SK-N-SH treated with all-trans-retinoic acid at 6 μM for 48 hours (cell line): ENCODE results near the gene RERE.

Experiments used
- ATAC-seq: fragments of 200-7000 bp; cut with Tn5 transposase; 3 replicates; pipeline ENCODE4 v1.9.1; 2020; ENCODE audit warnings: mild to moderate bottlenecking, moderate library complexity
- BACH2 ChIP-seq: fragments of 250-450 bp; sonication (Bioruptor Pico); IDR thresholded peaks from 2 replicates; pipeline ENCODE4 v1.9.0; 2021; ENCODE audit warnings: mild to moderate bottlenecking, borderline replicate concordance
- CSDC2 ChIP-seq: fragments of 250-450 bp; sonication (Bioruptor Pico); IDR thresholded peaks from 2 replicates; pipeline ENCODE4 v1.5.0; 2020; ENCODE audit warnings: mild to moderate bottlenecking, moderate library complexity
- CSRNP3 ChIP-seq: fragments of 250-450 bp; sonication (Bioruptor Pico); IDR thresholded peaks from 2 replicates; pipeline ENCODE4 v1.5.1; 2021; ENCODE audit warnings: mild to moderate bottlenecking, moderate library complexity
- ESRRG ChIP-seq: fragments of 250-450 bp; sonication (Bioruptor Pico); IDR thresholded peaks from 2 replicates; pipeline ENCODE4 v1.6.1; 2021; ENCODE audit warnings: mild to moderate bottlenecking
- GLIS3 ChIP-seq: fragments of 250-450 bp; sonication (Bioruptor Pico); IDR thresholded peaks from 2 replicates; pipeline ENCODE4 v1.5.0; 2020; ENCODE audit warnings: mild to moderate bottlenecking, moderate library complexity
- ISL1 ChIP-seq: fragments of 250-450 bp; sonication (Bioruptor Pico); IDR thresholded peaks from 2 replicates; pipeline ENCODE4 v2.1.2; 2022; ENCODE audit warnings: mild to moderate bottlenecking, moderate library complexity
- OSR1 ChIP-seq: fragments of 250-450 bp; sonication (Bioruptor Pico); IDR thresholded peaks from 2 replicates; pipeline ENCODE4 v1.8.0; 2022; ENCODE audit warnings: moderate library complexity, mild to moderate bottlenecking, inconsistent platforms
- PATZ1 ChIP-seq: fragments of 250-450 bp; sonication (Bioruptor Pico); IDR thresholded peaks from 2 replicates; pipeline ENCODE4 v1.8.0; 2020; ENCODE audit warnings: mild to moderate bottlenecking, moderate library complexity, borderline replicate concordance
- RARB ChIP-seq: fragments of 250-450 bp; sonication (Bioruptor Pico); IDR thresholded peaks from 2 replicates; pipeline ENCODE4 v1.8.0; 2021; ENCODE audit warnings: mild to moderate bottlenecking, moderate library complexity
- SNAI2 ChIP-seq: fragments of 250-450 bp; sonication (Bioruptor Pico); IDR thresholded peaks from 2 replicates; pipeline ENCODE4 v1.5.0; 2020; ENCODE audit warnings: mild to moderate bottlenecking, moderate library complexity
- TCF4 ChIP-seq: fragments of 250-450 bp; sonication (Bioruptor Pico); IDR thresholded peaks from 2 replicates; pipeline ENCODE4 v1.8.0; 2021; ENCODE audit warnings: mild to moderate bottlenecking, moderate library complexity, borderline replicate concordance
- TOX ChIP-seq: fragments of 250-450 bp; sonication (Bioruptor Pico); IDR thresholded peaks from 2 replicates; pipeline ENCODE4 v1.8.0; 2021; ENCODE audit warnings: mild to moderate bottlenecking, moderate library complexity, borderline replicate concordance
- ZC3H10 ChIP-seq: fragments of 250-450 bp; sonication (Bioruptor Pico); IDR thresholded peaks from 2 replicates; pipeline ENCODE4 v1.5.1; 2021; ENCODE audit warnings: mild to moderate bottlenecking, moderate library complexity
- ZFP3 ChIP-seq: fragments of 250-450 bp; sonication (Bioruptor Pico); IDR thresholded peaks from 2 replicates; pipeline ENCODE4 v1.5.0; 2020; ENCODE audit warnings: mild to moderate bottlenecking, moderate library complexity
- ZFP30 ChIP-seq: fragments of 450-650 bp; formaldehyde crosslinking; IDR thresholded peaks from 2 replicates; pipeline ENCODE4 v1.5.0; 2022; ENCODE audit warnings: mild to moderate bottlenecking, moderate library complexity
- ZNF565 ChIP-seq: fragments of 450-650 bp; formaldehyde crosslinking; conservative IDR thresholded peaks from 2 replicates; pipeline ENCODE4 v1.5.0; 2020; ENCODE audit warnings: low read depth, mild to moderate bottlenecking, moderate library complexity
- ZNF70 ChIP-seq: fragments of 450-650 bp; formaldehyde crosslinking; IDR thresholded peaks from 2 replicates; pipeline ENCODE4 v1.5.0; 2020; ENCODE audit warnings: mild to moderate bottlenecking, moderate library complexity
- ZNF8 ChIP-seq: fragments of 450-650 bp; formaldehyde crosslinking; IDR thresholded peaks from 2 replicates; pipeline ENCODE4 v1.5.0; 2020; ENCODE audit warnings: mild to moderate bottlenecking, moderate library complexity
- TF ChIP-seq, protein P1 (sequence below): fragments of 250-450 bp; sonication (Bioruptor Pico); IDR thresholded peaks from 2 replicates; pipeline ENCODE4 v1.8.0; 2021; ENCODE audit warnings: low read depth, mild to moderate bottlenecking, moderate library complexity, borderline replicate concordance
- TF ChIP-seq, protein P2 (sequence below): fragments of 250-450 bp; sonication (Bioruptor Pico); IDR thresholded peaks from 2 replicates; pipeline ENCODE4 v1.5.1; 2020; ENCODE audit warnings: low read depth, mild to moderate bottlenecking, moderate library complexity

The RERE gene

GRCh38 chr1:8457760-8458381 is 359.6 kb downstream of the RERE start:
- ATAC-seq = no peak
- no peak for TF ChIP-seq ISL1 (CRISPR knock-in tag)
- no peak for TF ChIP-seq CSDC2 (CRISPR knock-in tag)
- no peak for TF ChIP-seq ZNF8 (CRISPR knock-in tag)
- no peak for TF ChIP-seq ESRRG (CRISPR knock-in tag)
- TF ChIP-seq ZC3H10 (CRISPR knock-in tag) = no peak
- TF ChIP-seq, protein P1, sequence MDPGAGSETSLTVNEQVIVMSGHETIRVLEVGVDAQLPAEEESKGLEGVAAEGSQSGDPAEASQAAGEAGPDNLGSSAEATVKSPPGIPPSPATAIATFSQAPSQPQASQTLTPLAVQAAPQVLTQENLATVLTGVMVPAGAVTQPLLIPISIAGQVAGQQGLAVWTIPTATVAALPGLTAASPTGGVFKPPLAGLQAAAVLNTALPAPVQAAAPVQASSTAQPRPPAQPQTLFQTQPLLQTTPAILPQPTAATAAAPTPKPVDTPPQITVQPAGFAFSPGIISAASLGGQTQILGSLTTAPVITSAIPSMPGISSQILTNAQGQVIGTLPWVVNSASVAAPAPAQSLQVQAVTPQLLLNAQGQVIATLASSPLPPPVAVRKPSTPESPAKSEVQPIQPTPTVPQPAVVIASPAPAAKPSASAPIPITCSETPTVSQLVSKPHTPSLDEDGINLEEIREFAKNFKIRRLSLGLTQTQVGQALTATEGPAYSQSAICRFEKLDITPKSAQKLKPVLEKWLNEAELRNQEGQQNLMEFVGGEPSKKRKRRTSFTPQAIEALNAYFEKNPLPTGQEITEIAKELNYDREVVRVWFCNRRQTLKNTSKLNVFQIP (CRISPR knock-in tag) = no peak
- TF ChIP-seq OSR1 (CRISPR knock-in tag) = no peak
- TF ChIP-seq BACH2 (CRISPR knock-in tag) = no peak
- no peak for TF ChIP-seq CSRNP3 (CRISPR knock-in tag)
- no peak for TF ChIP-seq ZFP3
- TF ChIP-seq ZNF565 (CRISPR knock-in tag) = no peak
- no peak for TF ChIP-seq ZFP30 (CRISPR knock-in tag)
- TF ChIP-seq GLIS3 (CRISPR knock-in tag) = no peak
- TF ChIP-seq PATZ1 = no peak

GRCh38 chr1:8456991-8457390 is 360.4 kb downstream of the RERE start:
- ATAC-seq = 0 out of 3 replicates have a peak, but pooled peaks have one; percentile 12
- TF ChIP-seq RARB (CRISPR knock-in tag) (no peak), TOX (CRISPR knock-in tag) (no peak)

DNA sequence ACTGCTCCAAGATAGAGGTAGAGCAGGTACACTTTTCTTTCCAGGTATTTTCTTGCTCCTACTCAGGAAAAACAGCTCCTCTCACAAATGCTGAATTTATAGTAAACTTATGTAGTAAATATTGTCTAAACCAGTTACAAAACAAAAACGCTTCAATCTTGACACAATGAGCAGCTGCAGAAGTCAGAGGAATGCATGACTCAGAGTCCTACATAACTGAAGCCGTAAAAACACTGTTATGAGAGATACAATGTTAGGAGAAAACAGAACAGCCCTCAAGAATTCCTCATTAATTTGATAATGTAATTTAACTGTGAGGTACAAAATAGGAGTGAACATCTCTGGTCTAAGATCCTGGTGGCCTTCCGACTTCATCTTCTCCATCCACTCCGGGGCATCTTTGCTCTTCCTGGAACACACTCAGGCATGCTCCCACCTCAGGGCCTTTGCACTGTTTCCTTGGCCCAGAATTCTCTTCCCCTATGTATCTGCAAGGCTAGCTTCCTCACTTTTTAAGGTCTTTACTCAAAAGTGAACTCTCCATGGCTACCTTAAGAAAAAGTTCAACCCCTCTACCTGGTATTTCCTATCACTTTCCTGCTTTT is 361.0 kb downstream of the RERE start:
- ATAC-seq = peak; percentile 95

More for the DNA sequence above, 361.0 kb downstream of the RERE start:
- TF ChIP-seq ZNF565 (CRISPR knock-in tag) = no peak
- 0 out of 2 replicates have a peak, but pooled peaks have one; percentile 9 for TF ChIP-seq ZC3H10 (CRISPR knock-in tag)
- peak; percentile 20; the same call in 1 of the 2 replicates for TF ChIP-seq TCF4 (CRISPR knock-in tag)
- TF ChIP-seq SNAI2 (CRISPR knock-in tag) = peak; percentile 36; the same call in 1 of the 2 replicates
- TF ChIP-seq, protein P1 (CRISPR knock-in tag) = no peak
- no peak for TF ChIP-seq RARB (CRISPR knock-in tag)
- no peak for TF ChIP-seq ZFP3
- TF ChIP-seq ZNF70 = peak; percentile 60; the same call in 1 of the 2 replicates
- peak; percentile 76 for TF ChIP-seq ISL1 (CRISPR knock-in tag)
- TF ChIP-seq, protein P2, sequence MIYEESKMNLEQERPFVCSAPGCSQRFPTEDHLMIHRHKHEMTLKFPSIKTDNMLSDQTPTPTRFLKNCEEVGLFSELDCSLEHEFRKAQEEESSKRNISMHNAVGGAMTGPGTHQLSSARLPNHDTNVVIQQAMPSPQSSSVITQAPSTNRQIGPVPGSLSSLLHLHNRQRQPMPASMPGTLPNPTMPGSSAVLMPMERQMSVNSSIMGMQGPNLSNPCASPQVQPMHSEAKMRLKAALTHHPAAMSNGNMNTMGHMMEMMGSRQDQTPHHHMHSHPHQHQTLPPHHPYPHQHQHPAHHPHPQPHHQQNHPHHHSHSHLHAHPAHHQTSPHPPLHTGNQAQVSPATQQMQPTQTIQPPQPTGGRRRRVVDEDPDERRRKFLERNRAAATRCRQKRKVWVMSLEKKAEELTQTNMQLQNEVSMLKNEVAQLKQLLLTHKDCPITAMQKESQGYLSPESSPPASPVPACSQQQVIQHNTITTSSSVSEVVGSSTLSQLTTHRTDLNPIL (CRISPR knock-in tag) = peak; percentile 41; the same call in 1 of the 2 replicates
- no peak for TF ChIP-seq OSR1 (CRISPR knock-in tag)
